CD4-positive, alpha-beta T cell treated with Interleukin-21 for 1 hour (primary cell): ENCODE results near the gene MOCOS.

ENCODE experiments used
- DNase-seq: peaks from one replicate; pipeline ENCODE4 v3.0.0-alpha.2; 2020

Gene MOCOS

GRCh38 chr18:36308711-36309435, 121.6 kb downstream of the MOCOS start:
- DNase-seq, result no peak

DNA sequence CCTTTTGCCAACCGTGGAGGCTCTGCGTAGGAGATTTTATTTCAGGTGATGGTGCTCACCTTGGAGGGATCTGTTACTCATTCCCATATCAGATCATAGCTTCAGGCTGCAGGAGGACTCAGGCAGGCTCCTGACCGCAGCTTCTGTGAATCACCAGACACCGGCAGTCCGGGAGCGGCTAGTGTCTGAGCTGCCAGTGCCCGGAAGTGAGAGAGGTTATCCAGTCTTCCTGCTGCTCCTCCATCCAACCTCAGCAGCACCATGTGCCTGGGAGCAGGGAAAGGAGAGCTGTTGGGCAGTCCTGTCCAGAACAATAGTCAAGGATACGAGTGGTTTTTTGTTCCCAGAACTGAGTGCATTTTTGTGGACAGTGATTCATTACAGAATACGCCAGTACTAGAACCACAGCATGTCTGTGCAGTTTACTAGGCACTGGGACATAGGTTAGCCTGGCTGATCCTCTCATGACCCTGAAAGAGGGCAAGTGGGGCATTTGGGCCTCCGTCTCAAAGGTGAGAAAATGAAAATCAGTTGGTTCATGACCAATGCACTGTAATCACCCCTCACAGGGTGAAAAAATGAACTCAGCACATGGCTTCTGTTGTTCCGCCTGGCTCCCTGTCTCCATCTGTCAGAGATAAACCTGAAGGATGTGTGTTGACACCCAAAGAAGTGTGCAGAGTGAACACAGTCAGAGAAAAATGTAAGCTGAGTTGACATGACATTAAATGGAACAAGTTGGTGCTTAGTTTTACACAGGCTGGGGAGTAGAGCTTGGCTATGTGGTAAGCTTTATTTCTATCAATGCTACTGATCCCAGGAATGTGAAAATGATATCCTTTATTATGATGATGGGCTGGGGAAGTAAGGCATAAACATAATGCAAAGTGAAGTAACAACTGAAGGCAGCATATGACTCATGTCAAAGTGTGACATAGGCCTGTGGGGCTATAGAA, 122.4 kb downstream of the MOCOS start:
- no peak for DNase-seq

DNA sequence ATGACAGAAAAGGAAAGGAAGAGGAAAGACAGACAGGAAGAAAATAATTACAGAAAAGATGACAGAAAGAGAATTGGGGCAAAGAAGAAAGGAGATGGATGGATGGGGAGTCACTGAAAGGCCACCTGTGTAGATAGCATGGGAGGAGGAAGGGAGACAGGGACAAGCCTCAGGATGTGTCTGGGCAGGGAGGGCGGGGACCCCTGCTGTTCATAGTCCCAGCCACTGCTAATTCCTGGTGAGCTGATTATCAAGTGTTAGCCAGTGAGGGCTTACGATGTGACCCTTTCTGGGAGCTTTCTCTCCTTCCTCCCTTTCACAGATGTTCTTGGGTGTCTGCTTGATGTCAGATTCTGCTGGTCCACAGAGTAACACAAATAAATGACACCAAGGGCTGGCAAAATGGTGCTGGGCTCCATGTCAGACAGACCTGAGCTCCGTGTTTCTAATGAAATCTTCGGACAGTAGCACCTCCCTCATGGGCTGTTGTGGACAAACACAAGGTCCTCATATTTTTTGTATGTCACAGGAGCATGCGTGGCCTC, 123.8 kb downstream of the MOCOS start:
- no peak for DNase-seq

- no peak for DNase-seq
Measured at GRCh38 chr18:36312806-36313395, 125.6 kb downstream of the MOCOS start.

DNA sequence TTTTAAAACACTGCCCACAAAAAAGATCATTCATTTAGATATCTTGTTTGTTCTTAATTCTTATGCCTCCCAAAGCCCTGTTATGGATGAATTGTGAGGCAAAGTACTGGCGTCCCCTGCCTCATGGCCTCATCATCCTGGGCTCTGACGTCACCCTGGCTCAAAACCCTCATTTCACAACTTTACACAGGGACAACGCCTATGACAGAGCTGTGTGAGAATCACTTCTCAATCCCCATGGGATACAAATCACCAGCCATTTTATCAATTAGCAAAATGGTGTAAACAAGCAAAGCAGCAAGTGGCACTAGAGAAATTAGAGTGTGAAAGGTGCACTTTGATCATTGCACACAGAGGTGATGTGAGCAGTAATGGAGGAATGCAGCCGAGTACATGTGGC, 126.8 kb downstream of the MOCOS start:
- no peak for DNase-seq

DNA sequence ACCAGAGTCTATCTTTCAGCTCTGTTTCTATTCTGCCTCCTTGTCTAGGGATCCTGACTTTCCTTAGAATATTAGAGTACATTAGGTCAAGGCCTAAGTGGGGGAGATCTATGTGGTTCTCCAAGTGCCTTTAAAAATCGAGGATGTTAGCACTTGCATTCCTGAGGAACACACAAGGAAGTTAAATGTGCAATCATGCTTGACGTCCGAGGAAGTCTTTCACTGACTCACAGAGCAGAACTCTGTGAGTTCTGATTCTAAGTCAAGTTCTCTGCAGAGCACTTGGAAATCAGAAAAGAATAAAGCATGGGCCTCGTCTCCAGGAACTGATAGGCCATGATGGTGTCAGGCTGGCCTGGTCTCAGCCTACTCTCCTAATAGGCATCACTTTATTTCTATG, 127.5 kb downstream of the MOCOS start:
- no peak for DNase-seq

DNA sequence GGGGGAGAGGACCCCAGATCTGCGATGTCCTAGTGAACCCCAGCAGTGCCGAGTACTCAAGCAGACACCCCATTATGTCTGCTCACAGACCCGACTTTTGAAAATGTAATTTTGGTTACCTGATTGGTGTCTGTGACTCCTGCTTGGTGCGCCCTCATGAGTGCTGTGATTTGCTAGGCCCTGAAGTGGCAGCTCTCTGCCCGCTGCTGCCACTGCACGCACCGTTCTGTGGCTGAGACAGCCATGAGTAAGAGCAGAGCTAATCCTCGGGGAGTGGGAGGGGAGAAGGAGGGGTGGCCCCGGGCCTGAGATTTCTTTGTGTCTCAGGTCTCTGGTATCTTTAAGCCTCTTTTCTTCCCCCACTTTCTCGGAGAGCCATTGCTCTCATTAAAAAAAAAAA, 128.4 kb downstream of the MOCOS start:
- DNase-seq, result no peak

DNA sequence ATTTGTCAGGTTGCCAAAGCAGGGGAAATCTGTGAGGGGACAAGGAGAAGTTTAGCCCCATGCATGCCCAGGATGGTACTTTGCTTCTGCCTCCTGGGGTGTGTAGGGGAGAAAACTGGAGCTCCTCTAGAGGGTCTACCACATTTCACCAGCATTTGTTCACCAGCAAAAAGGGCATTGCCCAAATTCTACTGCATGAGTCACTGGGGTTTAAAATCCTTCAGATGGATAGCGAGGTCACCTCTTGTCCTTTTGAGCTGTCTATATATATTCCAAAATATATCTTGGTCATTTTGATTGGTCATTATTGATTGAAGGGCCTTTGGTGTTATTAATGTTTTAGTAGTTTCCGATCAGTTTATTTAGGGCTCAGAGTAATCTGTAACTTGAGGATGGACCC, 128.9 kb downstream of the MOCOS start:
- DNase-seq, result no peak
